Erythroblast (primary cell): Measurements from ENCODE around the gene KCNA5.

ENCODE experiments used
- GATA1 ChIP-seq: IDR thresholded peaks from 2 replicates; pipeline ENCODE4 v1.6.1; 2011; ENCODE audit warnings: low read depth, mild to moderate bottlenecking, control low read depth, low read length, moderate library complexity
- POLR2A ChIP-seq: IDR thresholded peaks from 2 replicates; pipeline ENCODE4 v1.6.1; 2011; ENCODE audit warnings: mild to moderate bottlenecking, low read length

- TF ChIP-seq POLR2A (no peak), GATA1 (no peak)
Measured at GRCh38 chr12:5076761-5077160, 33.1 kb downstream of the KCNA5 start.
